ENCODE measurements around the gene TNRC6C. TPM values are rescaled to one million over a fixed set of nuclear protein-coding genes. Genes with fewer than 3 reads are reported as not detected.

The TNRC6C gene
- total and polyA plus RNA-seq, 4 donors, result 1.3 to 7.7 (median 2.9) TPM

- Histone ChIP-seq H3K4me1 (ENCODE audit: control insufficient read depth in 4 of 4, insufficient read depth in 4 of 4, low read length in 3 of 4) (no peaks in the 10 kb centered on the region), H3K9ac (ENCODE audit: low read depth in 1 of 2, low read length in 2 of 2) (no peak overlapping the region), H3K9me3 (ENCODE audit: control insufficient read depth in 4 of 4, low read length in 3 of 4) (no peaks in the 10 kb centered on the region), H3K36me3 (ENCODE audit: control insufficient read depth in 4 of 4, insufficient read depth in 3 of 4, low read depth in 1 of 4, low read length in 3 of 4) (no peaks in the 10 kb centered on the region), H3K27ac (ENCODE audit: low read depth in 1 of 2, low read length in 2 of 2) (no peak overlapping the region), H3K27me3 (ENCODE audit: control insufficient read depth in 4 of 4, insufficient read depth in 4 of 4, low read length in 3 of 4) (peaks cover 0 to 3% (median 1%) of the 10 kb centered on the region in 4 donors), H3K4me3 (ENCODE audit: low read depth in 1 of 3, low read length in 3 of 3) (no peak overlapping the region)
- 91% methylated on average over 11 of the region's 11 CpGs for WGBS
- TF ChIP-seq GABPA (IDR thresholded peaks at IDR 0.05 in 1 of 2, conservative IDR thresholded peaks at IDR 0.05 in 1 of 2) (no peak), HNF4A (conservative IDR thresholded peaks at IDR 0.05) (no peak)
- DNase-seq (ENCODE audit: low spot score), result no peak
Observed at GRCh38 chr17:77925831-77926543, 32.5 kb upstream of the TNRC6C start.

GRCh38 chr17:77926981-77927380, 31.5 kb upstream of the TNRC6C start:
- TF ChIP-seq FOXA2 (IDR thresholded peaks at IDR 0.05), result no peak
- no peak for TF ChIP-seq GABPA (IDR thresholded peaks at IDR 0.05 in 1 of 2, conservative IDR thresholded peaks at IDR 0.05 in 1 of 2)
- no peak for TF ChIP-seq TAF1 (conservative IDR thresholded peaks at IDR 0.05)
- no peak for TF ChIP-seq NR2F2 (IDR thresholded peaks at IDR 0.05)
- no peak for TF ChIP-seq YY1 (IDR thresholded peaks at IDR 0.05)
- TF ChIP-seq HNF4G (IDR thresholded peaks at IDR 0.05), result no peak
- no peak for TF ChIP-seq EGR1 (IDR thresholded peaks at IDR 0.05; ENCODE audit: low read depth in 2 of 2)
- TF ChIP-seq ZBTB33 (IDR thresholded peaks at IDR 0.05), result no peak
- TF ChIP-seq FOXA1 (IDR thresholded peaks at IDR 0.05), result no peak
- Histone ChIP-seq H3K9ac (ENCODE audit: low read depth in 1 of 2, low read length in 2 of 2) (no peak overlapping the region), H3K27ac (ENCODE audit: low read depth in 1 of 2, low read length in 2 of 2) (no peak overlapping the region), H3K9me3 (ENCODE audit: control insufficient read depth in 4 of 4, low read length in 3 of 4) (no peaks in the 10 kb centered on the region), H3K4me1 (ENCODE audit: control insufficient read depth in 4 of 4, insufficient read depth in 4 of 4, low read length in 3 of 4) (no peaks in the 10 kb centered on the region), H3K27me3 (ENCODE audit: control insufficient read depth in 4 of 4, insufficient read depth in 4 of 4, low read length in 3 of 4) (peaks cover 0 to 3% (median 0%) of the 10 kb centered on the region in 4 donors), H3K36me3 (ENCODE audit: control insufficient read depth in 4 of 4, insufficient read depth in 3 of 4, low read depth in 1 of 4, low read length in 3 of 4) (no peaks in the 10 kb centered on the region), H3K4me3 (ENCODE audit: low read depth in 1 of 3, low read length in 3 of 3) (no peak overlapping the region)
- DNase-seq (ENCODE audit: low spot score), result no peak
- 87% methylated on average over 2 of the region's 2 CpGs for WGBS

- peaks cover 0 to 3% (median 0%) of the 10 kb centered on the region in 4 donors for H3K27me3 ChIP-seq (ENCODE audit: control insufficient read depth in 4 of 4, insufficient read depth in 4 of 4, low read length in 3 of 4)
- H3K9ac ChIP-seq (ENCODE audit: low read depth in 1 of 2, low read length in 2 of 2), result no peak overlapping the region
- no peaks in the 10 kb centered on the region for H3K36me3 ChIP-seq (ENCODE audit: control insufficient read depth in 4 of 4, insufficient read depth in 3 of 4, low read depth in 1 of 4, low read length in 3 of 4)
- no peak for DNase-seq (ENCODE audit: low spot score)
- H3K4me1 ChIP-seq (ENCODE audit: control insufficient read depth in 4 of 4, insufficient read depth in 4 of 4, low read length in 3 of 4), result no peaks in the 10 kb centered on the region
- H3K9me3 ChIP-seq (ENCODE audit: control insufficient read depth in 4 of 4, low read length in 3 of 4), result no peaks in the 10 kb centered on the region
- 84% methylated on average over 16 of the region's 16 CpGs for WGBS
- no peak overlapping the region for H3K4me3 ChIP-seq (ENCODE audit: low read depth in 1 of 3, low read length in 3 of 3)
- no peak overlapping the region for H3K27ac ChIP-seq (ENCODE audit: low read depth in 1 of 2, low read length in 2 of 2)
- TF ChIP-seq RAD21 (IDR thresholded peaks at IDR 0.05), result no peak
- no peak for TF ChIP-seq GABPA (IDR thresholded peaks at IDR 0.05 in 1 of 2, conservative IDR thresholded peaks at IDR 0.05 in 1 of 2)
- no peak for TF ChIP-seq TAF1 (conservative IDR thresholded peaks at IDR 0.05)
- no peak for TF ChIP-seq MAX (IDR thresholded peaks at IDR 0.05)
- TF ChIP-seq HNF4A (conservative IDR thresholded peaks at IDR 0.05), result no peak
- no peak for TF ChIP-seq CTCF (IDR thresholded peaks at IDR 0.05; ENCODE audit: low read depth, low read length, missing input control)
- no peak for TF ChIP-seq FOXA2 (IDR thresholded peaks at IDR 0.05)
- TF ChIP-seq HNF4G (IDR thresholded peaks at IDR 0.05), result no peak
- TF ChIP-seq ZBTB33 (IDR thresholded peaks at IDR 0.05), result no peak
- TF ChIP-seq REST (IDR thresholded peaks at IDR 0.05), result no peak
- no peak for TF ChIP-seq JUND (IDR thresholded peaks at IDR 0.05)
- no peak for TF ChIP-seq EGR1 (IDR thresholded peaks at IDR 0.05; ENCODE audit: low read depth in 2 of 2)
- no peak for TF ChIP-seq FOXA1 (IDR thresholded peaks at IDR 0.05)
Observed at GRCh38 chr17:77927777-77928518, 30.6 kb upstream of the TNRC6C start.
